H9 (cell line): ENCODE results near the gene BPIFB6. TPM values are rescaled to one million over a fixed set of nuclear protein-coding genes. Genes with fewer than 3 reads are reported as not detected.

Experiments used
- DNase-seq: peaks from one replicate; pipeline ENCODE4 v3.0.0-alpha.2; 2017
- H2AFZ ChIP-seq: one replicate; pipeline ENCODE4 v1.6.1; 2013; ENCODE audit warnings: mild to moderate bottlenecking, low read length, control low read depth, moderate library complexity
- H2AK5ac ChIP-seq: 2 replicates; pipeline ENCODE4 v1.6.1; 2013; ENCODE audit warnings: low read length, control low read depth, mixed read lengths; ENCODE audit not compliant: insufficient read length
- H2BK120ac ChIP-seq: one replicate; pipeline ENCODE4 v1.6.1; 2013; ENCODE audit warnings: low read depth, mild to moderate bottlenecking, low read length, control low read depth, inconsistent platforms; ENCODE audit not compliant: poor library complexity, severe bottlenecking
- H2BK12ac ChIP-seq: 2 replicates; pipeline ENCODE4 v1.6.1; 2013; ENCODE audit warnings: low read length, control low read depth, mixed read lengths, low read depth; ENCODE audit not compliant: insufficient read length
- H2BK15ac ChIP-seq: 2 replicates; pipeline ENCODE4 v1.6.1; 2013; ENCODE audit warnings: low read depth, low read length, control low read depth
- H2BK20ac ChIP-seq: one replicate; pipeline ENCODE4 v1.6.1; 2013; ENCODE audit warnings: low read depth, mild to moderate bottlenecking, low read length, control low read depth, inconsistent platforms; ENCODE audit not compliant: poor library complexity, severe bottlenecking
- H2BK5ac ChIP-seq: 2 replicates; pipeline ENCODE4 v1.6.1; 2013; ENCODE audit warnings: low read length, control low read depth, mixed read lengths; ENCODE audit not compliant: insufficient read length
- H3K14ac ChIP-seq: 2 replicates; pipeline ENCODE4 v1.6.1; 2013; ENCODE audit warnings: low read length, control low read depth; ENCODE audit not compliant: insufficient read depth
- H3K18ac ChIP-seq: 2 replicates; pipeline ENCODE4 v1.6.1; 2013; ENCODE audit warnings: low read depth, mild to moderate bottlenecking, mixed read lengths, low read length, control low read depth; ENCODE audit not compliant: insufficient read length
- H3K23ac ChIP-seq: 2 replicates; pipeline ENCODE4 v1.6.1; 2013; ENCODE audit warnings: low read length, control low read depth, mixed read lengths, low read depth; ENCODE audit not compliant: insufficient read length
- H3K23me2 ChIP-seq: 2 replicates; pipeline ENCODE4 v1.6.1; 2013; ENCODE audit warnings: low read depth, mild to moderate bottlenecking, mixed read lengths, low read length, control low read depth; ENCODE audit not compliant: insufficient read length, poor library complexity, severe bottlenecking
- H3K27ac ChIP-seq: 2 replicates; pipeline ENCODE4 v1.5.1; 2013; ENCODE audit warnings: low read length, control low read depth, mixed read lengths, low read depth; ENCODE audit not compliant: insufficient read length
- H3K27me3 ChIP-seq: 2 replicates; pipeline ENCODE4 v1.6.1; 2013; ENCODE audit warnings: low read length, control low read depth, inconsistent platforms; ENCODE audit not compliant: insufficient read depth
- H3K4ac ChIP-seq: 2 replicates; pipeline ENCODE4 v1.6.1; 2013; ENCODE audit warnings: low read depth, mild to moderate bottlenecking, control low read depth, inconsistent platforms, low read length, moderate library complexity
- H3K4me1 ChIP-seq: 2 replicates; pipeline ENCODE4 v1.6.1; 2013; ENCODE audit warnings: low read length, control low read depth, inconsistent platforms; ENCODE audit not compliant: insufficient read depth
- H3K4me2 ChIP-seq: 2 replicates; pipeline ENCODE4 v1.6.1; 2013; ENCODE audit warnings: low read length, control low read depth, mixed read lengths; ENCODE audit not compliant: insufficient read length, insufficient read depth
- H3K56ac ChIP-seq: 2 replicates; pipeline ENCODE4 v1.6.1; 2013; ENCODE audit warnings: low read depth, mild to moderate bottlenecking, mixed read lengths, low read length, control low read depth; ENCODE audit not compliant: insufficient read length
- H3K79me1 ChIP-seq: 2 replicates; pipeline ENCODE4 v1.6.1; 2013; ENCODE audit warnings: low read depth, mild to moderate bottlenecking, moderate library complexity, low read length, control low read depth, inconsistent platforms; ENCODE audit not compliant: insufficient read depth, poor library complexity, severe bottlenecking
- H3K79me2 ChIP-seq: 2 replicates; pipeline ENCODE4 v1.6.1; 2013; ENCODE audit warnings: low read length, control low read depth, inconsistent platforms; ENCODE audit not compliant: insufficient read depth
- H3K9ac ChIP-seq: 2 replicates; pipeline ENCODE4 v1.6.1; 2013; ENCODE audit warnings: low read length, control low read depth, mixed read lengths; ENCODE audit not compliant: insufficient read length; ENCODE audit errors: extremely low read depth
- H3K9me3 ChIP-seq: one replicate; pipeline ENCODE4 v1.6.1; 2013; ENCODE audit warnings: low read depth, low read length, inconsistent platforms; ENCODE audit not compliant: control insufficient read depth
- H3T11ph ChIP-seq: one replicate; pipeline ENCODE4 v1.6.1; 2013; ENCODE audit warnings: mild to moderate bottlenecking, low read length, control low read depth, inconsistent platforms
- H4K20me1 ChIP-seq: one replicate; pipeline ENCODE4 v1.6.1; 2013; ENCODE audit not compliant: control insufficient read depth, insufficient read length, insufficient read depth
- H4K5ac ChIP-seq: 2 replicates; pipeline ENCODE4 v1.6.1; 2013; ENCODE audit warnings: low read depth, mild to moderate bottlenecking, mixed read lengths, low read length, control low read depth; ENCODE audit not compliant: insufficient read length
- H4K8ac ChIP-seq: replicated peaks from 2 replicates; pipeline ENCODE4 v1.6.1; 2013; ENCODE audit warnings: low read length, control low read depth, mixed read lengths, low read depth; ENCODE audit not compliant: insufficient read length
- H4K91ac ChIP-seq: 2 replicates; pipeline ENCODE4 v1.6.1; 2013; ENCODE audit warnings: low read depth, mild to moderate bottlenecking, moderate library complexity, mixed read lengths, low read length, control low read depth; ENCODE audit not compliant: insufficient read length
- H3K27ac Mint-ChIP-seq, 3 experiments: 2 replicates in 2 of 3; 3 replicates in 1 of 3; pipeline ENCODE4 v1.8.0; 2020 to 2021; ENCODE audit warnings: mixed read lengths in 3 of 3, mild to moderate bottlenecking in 1 of 3, moderate library complexity in 1 of 3
- H3K27me3 Mint-ChIP-seq: 2 replicates; pipeline ENCODE4 v1.8.0; 2021; ENCODE audit warnings: low read depth, mild to moderate bottlenecking, moderate library complexity, mixed read lengths
- H3K36me3 Mint-ChIP-seq, 3 experiments: 2 replicates in 2 of 3; 3 replicates in 1 of 3; pipeline ENCODE4 v1.8.0; 2020 to 2021; ENCODE audit warnings: low read depth in 3 of 3, mixed read lengths in 3 of 3; ENCODE audit not compliant: insufficient read depth in 1 of 3
- H3K4me1 Mint-ChIP-seq, 2 experiments: 2 replicates each; pipeline ENCODE4 v1.8.0; 2020; ENCODE audit warnings: mixed read lengths in 2 of 2
- H3K4me3 Mint-ChIP-seq, 2 experiments: 2 replicates in 1 of 2; 3 replicates in 1 of 2; pipeline ENCODE4 v1.8.0; 2020 to 2021; ENCODE audit warnings: mild to moderate bottlenecking in 2 of 2, mixed read lengths in 2 of 2, moderate library complexity in 1 of 2
- H3K9me3 Mint-ChIP-seq, 2 experiments: 2 replicates in 1 of 2; 3 replicates in 1 of 2; pipeline ENCODE4 v1.8.0; 2020; ENCODE audit warnings: mild to moderate bottlenecking in 2 of 2, mixed read lengths in 2 of 2, moderate library complexity in 1 of 2
- CTCF ChIP-seq: fragments of 200-600 bp; sonication (generic); conservative IDR thresholded peaks from 3 replicates; pipeline ENCODE4 v1.8.0; 2021; ENCODE audit warnings: antibody characterized with exemption, mild to moderate bottlenecking
- WGBS: extraction: QIAGEN DNeasy Blood & Tissue Kit; methylation state at CpG from one replicate; pipeline ENCODE4 v1.1.7; 2013; ENCODE audit warnings: missing lambda C conversion rate, low lambda C conversion rate, mixed read lengths; ENCODE audit not compliant: insufficient read length; ENCODE audit errors: extremely low coverage; 5-methylcytosine and 5-hydroxymethylcytosine counted together
- total RNA-seq: library from RNA; stranded (reverse); gene quantifications from 2 replicates; pipeline ENCODE4 v1.2.1, GENCODE V29; 2021

Gene BPIFB6
- total RNA-seq, 1 experiment from 2014 or later, result not detected

- no peak overlapping the region for H2BK12ac ChIP-seq
- H3K23me2 ChIP-seq, result no peaks in the 10 kb centered on the region
- no peak overlapping the region for H2BK20ac ChIP-seq
- Mint-ChIP-seq H3K9me3 (no peaks in the 10 kb centered on the region), H3K4me1 (peaks cover 2 to 3% of the 10 kb centered on the region in 2 experiments; a peak in 3 of 4 replicates), H3K27ac (no peak overlapping the region), H3K36me3 (no peaks in the 10 kb centered on the region), H3K27me3 (peaks cover 6% of the 10 kb centered on the region), H3K4me3 (no peak overlapping the region)
- H2AK5ac ChIP-seq, result no peak overlapping the region
- no peak overlapping the region for H2BK15ac ChIP-seq
- no peak overlapping the region for H3K4ac ChIP-seq
- TF ChIP-seq CTCF, result no peak
- H2BK5ac ChIP-seq, result no peak overlapping the region
- no peak overlapping the region for H3K14ac ChIP-seq
- H3K27ac ChIP-seq, result no peak overlapping the region
- H2BK120ac ChIP-seq, result no peak overlapping the region
- no peaks in the 10 kb centered on the region for H3K27me3 ChIP-seq
- no peak overlapping the region for H4K8ac ChIP-seq
- 100% methylated on average over 2 of the region's 5 CpGs for WGBS
- H3K9me3 ChIP-seq, result no peaks in the 10 kb centered on the region
- H3K56ac ChIP-seq, result no peak overlapping the region
- H3K4me1 ChIP-seq, result no peaks in the 10 kb centered on the region
- H3K23ac ChIP-seq, result no peak overlapping the region
- H2AFZ ChIP-seq, result no peak overlapping the region
- DNase-seq, result no peak
- H3K9ac ChIP-seq, result no peak overlapping the region
- no peak overlapping the region for H3K4me2 ChIP-seq
- no peaks in the 10 kb centered on the region for H4K20me1 ChIP-seq
- no peak overlapping the region for H3T11ph ChIP-seq
- no peak overlapping the region for H4K91ac ChIP-seq
- H3K18ac ChIP-seq, result no peak overlapping the region
- H4K5ac ChIP-seq, result no peak overlapping the region
- H3K79me2 ChIP-seq, result no peaks in the 10 kb centered on the region
- H3K79me1 ChIP-seq, result no peaks in the 10 kb centered on the region
These were observed 6.7 kb upstream of the BPIFB6 start for GRCh38 chr20:33024609-33025317.
